ENCODE data around the gene PCDHGA8. TPM values are rescaled to one million over a fixed set of nuclear protein-coding genes. Genes with fewer than 3 reads are reported as not detected.

The PCDHGA8 gene
- polyA plus RNA-seq, 1 donor = 0.19 TPM

GRCh38 chr5:141439411-141440141, 47.1 kb downstream of the PCDHGA8 start:
- Histone ChIP-seq H3K27me3 (ENCODE audit: control insufficient read depth, insufficient read depth, low read length) (no peaks in the 10 kb centered on the region), H3K27ac (ENCODE audit: low read length) (no peak overlapping the region), H3K36me3 (ENCODE audit: control insufficient read depth, insufficient read depth, low read length) (no peaks in the 10 kb centered on the region), H3K9me3 (ENCODE audit: control insufficient read depth, low read depth, low read length) (peaks cover 21% of the 10 kb centered on the region), H3K4me3 (ENCODE audit: low read length) (no peak overlapping the region), H3K4me1 (ENCODE audit: control insufficient read depth, insufficient read depth, low read length) (no peaks in the 10 kb centered on the region)
- no peak for DNase-seq
- no CpG with 5 or more reads among the region's 10 CpGs for WGBS (ENCODE audit: insufficient coverage, low lambda C conversion rate)

GRCh38 chr5:141440341-141440740, 47.9 kb downstream of the PCDHGA8 start:
- Histone ChIP-seq H3K27ac (ENCODE audit: low read length) (no peak overlapping the region), H3K27me3 (ENCODE audit: control insufficient read depth, insufficient read depth, low read length) (no peaks in the 10 kb centered on the region), H3K9me3 (ENCODE audit: control insufficient read depth, low read depth, low read length) (peaks cover 21% of the 10 kb centered on the region), H3K4me3 (ENCODE audit: low read length) (no peak overlapping the region), H3K4me1 (ENCODE audit: control insufficient read depth, insufficient read depth, low read length) (no peaks in the 10 kb centered on the region), H3K36me3 (ENCODE audit: control insufficient read depth, insufficient read depth, low read length) (no peaks in the 10 kb centered on the region)
- WGBS (ENCODE audit: insufficient coverage, low lambda C conversion rate) = 100% methylated on average over 1 of the region's 9 CpGs
- no peak for DNase-seq

DNA sequence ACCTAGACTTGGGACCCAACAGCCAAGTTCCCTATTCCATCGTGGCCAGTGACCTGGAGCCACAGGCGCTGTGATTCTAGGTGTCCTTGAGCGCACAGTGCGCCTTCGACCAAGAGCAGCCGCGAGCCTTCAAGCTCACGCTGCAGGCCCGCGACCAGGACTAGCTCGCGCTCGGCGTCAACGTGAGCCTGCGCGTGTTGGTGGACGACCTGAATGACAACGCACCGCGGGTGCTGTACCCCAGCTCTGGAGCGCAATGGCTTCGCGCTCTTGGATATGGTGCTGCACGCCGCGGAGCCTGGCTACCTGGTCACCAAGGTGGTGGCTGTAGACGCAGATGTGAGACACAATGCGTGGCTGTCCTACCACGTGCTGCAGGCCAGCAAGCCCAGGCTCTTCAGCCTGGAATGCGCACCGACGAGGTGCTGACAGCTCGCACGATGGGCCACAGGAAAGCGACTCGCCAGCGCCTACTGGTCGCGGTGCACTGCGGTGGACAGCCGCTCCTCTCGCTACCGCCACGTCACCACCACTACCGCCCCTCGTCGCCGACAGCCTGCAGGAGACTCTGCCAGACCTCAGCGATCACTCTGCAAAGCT, 49.2 kb downstream of the PCDHGA8 start:
- no peaks in the 10 kb centered on the region for H3K27me3 ChIP-seq (ENCODE audit: control insufficient read depth, insufficient read depth, low read length)
- WGBS (ENCODE audit: insufficient coverage, low lambda C conversion rate) = no CpG with 5 or more reads among the region's 50 CpGs
- no peak for DNase-seq
- peaks cover 21% of the 10 kb centered on the region for H3K9me3 ChIP-seq (ENCODE audit: control insufficient read depth, low read depth, low read length)
- H3K36me3 ChIP-seq (ENCODE audit: control insufficient read depth, insufficient read depth, low read length) = no peaks in the 10 kb centered on the region
- no peaks in the 10 kb centered on the region for H3K4me1 ChIP-seq (ENCODE audit: control insufficient read depth, insufficient read depth, low read length)
- no peak overlapping the region for H3K4me3 ChIP-seq (ENCODE audit: low read length)
- no peak overlapping the region for H3K27ac ChIP-seq (ENCODE audit: low read length)

Other genes with a start within 250 kb of the PCDHGA8 start
- gene PCDHB6, start 242.6 kb upstream of the PCDHGA8 start, polyA plus RNA-seq = 0.96 TPM
- gene PCDHB7, start 220.0 kb upstream of the PCDHGA8 start, polyA plus RNA-seq = 1.3 TPM
- 0.67 TPM for gene PCDHB8, start 214.8 kb upstream of the PCDHGA8 start, polyA plus RNA-seq
- gene PCDHB16, start 210.2 kb upstream of the PCDHGA8 start, polyA plus RNA-seq = 1.1 TPM
- 0.73 TPM for gene PCDHB9, start 205.5 kb upstream of the PCDHGA8 start, polyA plus RNA-seq
- 2.9 TPM for gene PCDHB10, start 200.3 kb upstream of the PCDHGA8 start, polyA plus RNA-seq
- gene PCDHB11, start 193.0 kb upstream of the PCDHGA8 start, polyA plus RNA-seq = 1.1 TPM
- gene PCDHB12, start 183.9 kb upstream of the PCDHGA8 start, polyA plus RNA-seq = 1.2 TPM
- gene PCDHB13, start 178.7 kb upstream of the PCDHGA8 start, polyA plus RNA-seq = 1.4 TPM
- 2.7 TPM for gene PCDHB14, start 169.3 kb upstream of the PCDHGA8 start, polyA plus RNA-seq
- 3.0 TPM for gene PCDHB15, start 147.2 kb upstream of the PCDHGA8 start, polyA plus RNA-seq
- gene SLC25A2, start 88.6 kb upstream of the PCDHGA8 start, polyA plus RNA-seq = 0.04 TPM
- 88.9 TPM for gene TAF7, start 71.8 kb upstream of the PCDHGA8 start, polyA plus RNA-seq
- 0.30 TPM for gene PCDHGA1, start 62.1 kb upstream of the PCDHGA8 start, polyA plus RNA-seq
- 1.3 TPM for gene PCDHGA2, start 53.9 kb upstream of the PCDHGA8 start, polyA plus RNA-seq
- 0.96 TPM for gene PCDHGA3, start 48.8 kb upstream of the PCDHGA8 start, polyA plus RNA-seq
- 0.52 TPM for gene PCDHGB1, start 42.5 kb upstream of the PCDHGA8 start, polyA plus RNA-seq
- gene PCDHGA4, start 37.6 kb upstream of the PCDHGA8 start, polyA plus RNA-seq = 0.79 TPM
- gene PCDHGB2, start 32.6 kb upstream of the PCDHGA8 start, polyA plus RNA-seq = 1.0 TPM
- gene PCDHGA5, start 28.5 kb upstream of the PCDHGA8 start, polyA plus RNA-seq = 1.5 TPM
- gene PCDHGB3, start 22.4 kb upstream of the PCDHGA8 start, polyA plus RNA-seq = 0.85 TPM
- 1.9 TPM for gene PCDHGA6, start 18.7 kb upstream of the PCDHGA8 start, polyA plus RNA-seq
- gene PCDHGA7, start 9.9 kb upstream of the PCDHGA8 start, polyA plus RNA-seq = 0.69 TPM
- 1.4 TPM for gene PCDHGB4, start 4.9 kb upstream of the PCDHGA8 start, polyA plus RNA-seq
- 1.8 TPM for gene PCDHGB5, start 5.3 kb downstream of the PCDHGA8 start, polyA plus RNA-seq
- gene PCDHGA9, start 10.1 kb downstream of the PCDHGA8 start, polyA plus RNA-seq = 1.9 TPM
- 2.9 TPM for gene PCDHGB6, start 15.4 kb downstream of the PCDHGA8 start, polyA plus RNA-seq
- gene PCDHGA10, start 20.4 kb downstream of the PCDHGA8 start, polyA plus RNA-seq = 2.1 TPM
- gene PCDHGB7, start 25.0 kb downstream of the PCDHGA8 start, polyA plus RNA-seq = 3.6 TPM
- gene PCDHGA11, start 28.4 kb downstream of the PCDHGA8 start, polyA plus RNA-seq = 1.4 TPM
- gene PCDHGA12, start 37.9 kb downstream of the PCDHGA8 start, polyA plus RNA-seq = 0.81 TPM
- 30.4 TPM for gene PCDHGC3, start 83.3 kb downstream of the PCDHGA8 start, polyA plus RNA-seq
- gene PCDHGC4, start 92.4 kb downstream of the PCDHGA8 start, polyA plus RNA-seq = 1.7 TPM
- 0.39 TPM for gene PCDHGC5, start 96.4 kb downstream of the PCDHGA8 start, polyA plus RNA-seq
- 89.4 TPM for gene DIAPH1, start 226.4 kb downstream of the PCDHGA8 start, polyA plus RNA-seq
- 71.5 TPM for gene HDAC3, start 244.2 kb downstream of the PCDHGA8 start, polyA plus RNA-seq
- 2.0 TPM for gene RELL2, start 244.4 kb downstream of the PCDHGA8 start, polyA plus RNA-seq

All from large intestine (tissue), 3 donors.